WI38 (cell line): ENCODE data around the gene ACAD10.
A peak's percentile ranks its signal among the peaks of the same experiment; 100 is the strongest.

Experiments used
- H3K4me3 ChIP-seq: 2 replicates; pipeline ENCODE4 v1.5.1; 2011; ENCODE audit warnings: low read depth, mild to moderate bottlenecking, control low read depth, low read length
- CTCF ChIP-seq: IDR thresholded peaks from 2 replicates; pipeline ENCODE4 v1.5.1; 2012; ENCODE audit warnings: low read depth, mild to moderate bottlenecking, control low read depth, low read length

Gene ACAD10

GRCh38 chr12:111749391-111749790 lies 63.5 kb downstream of the ACAD10 start:
- H3K4me3 ChIP-seq: no peak overlapping the region
- TF ChIP-seq CTCF: no peak

GRCh38 chr12:111753144-111753881 lies 67.5 kb downstream of the ACAD10 start:
- H3K4me3 ChIP-seq: no peak overlapping the region
- TF ChIP-seq CTCF: peak; percentile 77

GRCh38 chr12:111754671-111755070 lies 68.8 kb downstream of the ACAD10 start:
- no peak for TF ChIP-seq CTCF
- no peak overlapping the region for H3K4me3 ChIP-seq

- H3K4me3 ChIP-seq: no peak overlapping the region
- no peak for TF ChIP-seq CTCF
Measured at GRCh38 chr12:111756196-111756595, 70.3 kb downstream of the ACAD10 start.

- no peak overlapping the region for H3K4me3 ChIP-seq
- no peak for TF ChIP-seq CTCF
Measured at GRCh38 chr12:111756681-111757080, 70.8 kb downstream of the ACAD10 start.

- TF ChIP-seq CTCF: no peak
- no peak overlapping the region for H3K4me3 ChIP-seq
Measured at GRCh38 chr12:111757361-111758119, 71.7 kb downstream of the ACAD10 start.

GRCh38 chr12:111758120-111758561 lies 72.3 kb downstream of the ACAD10 start:
- H3K4me3 ChIP-seq: no peak overlapping the region
- no peak for TF ChIP-seq CTCF
